Left lung (tissue), 10 donors: Measurements from ENCODE around the gene ERFL. TPM values are rescaled to one million over a fixed set of nuclear protein-coding genes. Genes with fewer than 3 reads are reported as not detected.

ENCODE experiments used
- ATAC-seq: fragments of 200-7000 bp; cut with Tn5 transposase; one replicate; pipeline ENCODE4 v1.9.1; 2020; ENCODE audit warnings: moderate library complexity
- DNase-seq, 4 donors: peaks; one replicate each; pipeline ENCODE4 v3.0.0-alpha.2; 2013 to 2020
- H3K27ac ChIP-seq, 2 donors: fragments of 200-600 bp; sonication (generic) in 1 of 2; one replicate each; pipeline versions ENCODE4 v1.5.0 to v1.8.0; 2020 to 2021
- H3K27me3 ChIP-seq, 2 donors: fragments of 200-600 bp; sonication (generic) in 1 of 2; one replicate each; pipeline versions ENCODE4 v1.5.0 to v1.8.0; 2020 to 2021
- H3K36me3 ChIP-seq, 2 donors: fragments of 200-600 bp; sonication (generic) in 1 of 2; one replicate each; pipeline versions ENCODE4 v1.5.0 to v1.8.0; 2020 to 2021
- H3K4me1 ChIP-seq, 2 donors: fragments of 200-600 bp; one replicate each; pipeline ENCODE4 v1.8.0; 2021
- H3K4me3 ChIP-seq, 2 donors: fragments of 200-600 bp; sonication (generic) in 1 of 2; one replicate each; pipeline versions ENCODE4 v1.5.0 to v1.8.0; 2020 to 2021; ENCODE audit warnings: mild to moderate bottlenecking in 1 of 2
- H3K9me3 ChIP-seq, 2 donors: fragments of 200-600 bp; sonication (generic) in 1 of 2; one replicate each; pipeline versions ENCODE4 v1.5.0 to v1.8.0; 2020 to 2021
- CTCF ChIP-seq, 2 donors: fragments of 200-600 bp; sonication (generic) in 1 of 2; IDR thresholded peaks; one replicate each; pipeline versions ENCODE4 v1.5.0 to v1.8.0; 2021; ENCODE audit warnings: antibody characterized with exemption in 2 of 2
- intact Hi-C, 2 donors: fragments of 100-400 bp; cut with DNase I; formaldehyde crosslinking; loops; one replicate each; pipeline versions ENCODE4 v1.11.2 to v1.14.2; 2022
- polyA plus RNA-seq, 6 donors: library from polyadenylated mRNA; unstranded; fragments of 120-200 nt; gene quantifications; one replicate each; pipeline ENCODE4 v1.2.1, GENCODE V29; 2013; ENCODE audit not compliant: insufficient read length in 6 of 6
- total RNA-seq, 2 donors: library from RNA; stranded (reverse); fragmentation: NEBNext Ultra II Directional; extraction: Animal tissue kit (Norgen Biotek cat#: 25700); gene quantifications; one replicate each; pipeline ENCODE4 v1.2.1, GENCODE V29; 2021
- donor health status: DM: no; HTN: yes; CAD: no.
- donor health status: DM: no; HTN: no; CAD: no.

The ERFL gene
- total and polyA plus RNA-seq, 8 donors = 0.08 to 0.38 (median 0.26) TPM; not detected in 2

- Histone ChIP-seq H3K4me1 (no peaks in the 10 kb centered on the region), H3K36me3 (peaks cover 0 to 89% of the 10 kb centered on the region in 2 donors)
Measured at GRCh38 chr19:41895745-41896580, 32.3 kb downstream of the ERFL start.

GRCh38 chr19:41894350-41894749 is 33.9 kb downstream of the ERFL start:
- DNase-seq (peak in 1 of 4 donors; percentile 61), ATAC-seq (no peak)
- intact Hi-C loops = no loop called here
- no peak overlapping the region for H3K4me3 ChIP-seq
- no peaks in the 10 kb centered on the region for H3K9me3 ChIP-seq
- no peaks in the 10 kb centered on the region for H3K4me1 ChIP-seq
- no peak overlapping the region for H3K27ac ChIP-seq
- H3K27me3 ChIP-seq = no peaks in the 10 kb centered on the region
- no peak for TF ChIP-seq CTCF (IDR thresholded peaks at IDR 0.05)
- peaks cover 0 to 89% of the 10 kb centered on the region in 2 donors for H3K36me3 ChIP-seq

More at GRCh38 chr19:41895745-41896580, 32.3 kb downstream of the ERFL start:
- no peaks in the 10 kb centered on the region for H3K9me3 ChIP-seq
- H3K27ac ChIP-seq = no peak overlapping the region
- intact Hi-C loops = no loop called here
- ATAC-seq = no peak
- H3K4me3 ChIP-seq = no peak overlapping the region
- DNase-seq = no peak
- no peak for TF ChIP-seq CTCF (IDR thresholded peaks at IDR 0.05)
- no peaks in the 10 kb centered on the region for H3K27me3 ChIP-seq

GRCh38 chr19:41893899-41894298 is 34.4 kb downstream of the ERFL start:
- no peaks in the 10 kb centered on the region for H3K27me3 ChIP-seq
- H3K4me3 ChIP-seq = no peak overlapping the region
- H3K36me3 ChIP-seq = peaks cover 0 to 89% of the 10 kb centered on the region in 2 donors
- DNase-seq (no peak), ATAC-seq (no peak)
- H3K4me1 ChIP-seq = peaks cover 0 to 3% of the 10 kb centered on the region in 2 donors
- no peaks in the 10 kb centered on the region for H3K9me3 ChIP-seq
- H3K27ac ChIP-seq = no peak overlapping the region
- intact Hi-C loops = no loop called here
- no peak for TF ChIP-seq CTCF (IDR thresholded peaks at IDR 0.05)

- intact Hi-C loops = no loop called here
- no peak overlapping the region for H3K4me3 ChIP-seq
- peak in 1 of 4 donors; percentile 74 for DNase-seq
- no peaks in the 10 kb centered on the region for H3K9me3 ChIP-seq
- TF ChIP-seq CTCF (IDR thresholded peaks at IDR 0.05) = no peak
- no peak for ATAC-seq
- H3K4me1 ChIP-seq = peaks cover 0 to 18% of the 10 kb centered on the region in 2 donors
- H3K27ac ChIP-seq = no peak overlapping the region
- peaks cover 0 to 86% of the 10 kb centered on the region in 2 donors for H3K36me3 ChIP-seq
- H3K27me3 ChIP-seq = no peaks in the 10 kb centered on the region
Measured at GRCh38 chr19:41892173-41892902, 35.9 kb downstream of the ERFL start.

GRCh38 chr19:41890936-41891335 is 37.3 kb downstream of the ERFL start:
- Histone ChIP-seq H3K27ac (no peak overlapping the region), H3K4me1 (peaks cover 14 to 32% of the 10 kb centered on the region in 2 donors), H3K4me3 (no peak overlapping the region), H3K9me3 (no peaks in the 10 kb centered on the region), H3K27me3 (no peaks in the 10 kb centered on the region), H3K36me3 (peaks cover 0 to 75% of the 10 kb centered on the region in 2 donors)
- no peak for ATAC-seq
- DNase-seq = no peak
- no peak for TF ChIP-seq CTCF (IDR thresholded peaks at IDR 0.05)
- intact Hi-C loops = no loop called here
